Activated CD4-positive, alpha-beta T cell treated with anti-CD3 and anti-CD28 coated beads for 1 hour (primary cell): ENCODE results near the gene SLC19A1.

ENCODE experiments used
- DNase-seq: peaks from one replicate; pipeline ENCODE4 v3.0.0-alpha.2; 2020

Gene SLC19A1

DNA sequence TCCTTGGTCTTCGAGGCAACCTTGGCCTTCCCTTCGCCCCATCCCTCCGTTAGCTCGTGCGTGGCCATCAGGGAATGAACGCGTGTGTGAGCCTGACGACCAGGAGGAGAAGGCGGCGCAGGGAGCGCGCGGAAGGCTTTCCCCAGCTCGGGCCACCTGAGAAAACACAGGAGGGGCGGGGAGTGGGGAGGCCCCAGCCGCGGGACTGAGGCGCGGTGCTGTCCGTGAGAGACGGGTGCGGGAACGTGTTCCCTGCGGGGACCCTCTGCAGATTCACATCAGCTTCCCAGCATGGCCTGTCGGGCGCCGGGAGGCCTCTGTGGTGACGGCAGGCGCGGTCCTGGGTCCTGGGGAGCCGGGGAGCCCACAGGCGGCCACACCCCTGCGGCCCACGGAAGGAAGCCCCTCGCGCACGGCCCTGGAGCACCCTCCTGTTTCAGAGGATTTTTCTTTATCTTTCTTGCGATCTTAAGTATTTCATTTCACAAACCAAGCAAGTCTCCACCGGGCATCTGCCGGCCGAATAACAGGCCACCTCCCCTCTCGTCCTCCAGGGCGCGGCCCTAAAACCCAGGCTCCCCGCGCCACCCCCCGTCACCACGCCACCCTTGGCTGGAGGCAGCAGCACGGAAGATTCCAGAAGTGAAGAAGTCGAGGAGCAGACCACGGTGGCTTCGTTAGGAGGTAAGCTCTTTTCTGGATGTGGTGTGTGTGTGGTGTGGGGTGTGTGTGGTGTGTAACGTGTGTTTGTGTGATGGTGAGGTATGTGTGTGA, 66.3 kb downstream of the SLC19A1 start:
- DNase-seq = no peak

DNA sequence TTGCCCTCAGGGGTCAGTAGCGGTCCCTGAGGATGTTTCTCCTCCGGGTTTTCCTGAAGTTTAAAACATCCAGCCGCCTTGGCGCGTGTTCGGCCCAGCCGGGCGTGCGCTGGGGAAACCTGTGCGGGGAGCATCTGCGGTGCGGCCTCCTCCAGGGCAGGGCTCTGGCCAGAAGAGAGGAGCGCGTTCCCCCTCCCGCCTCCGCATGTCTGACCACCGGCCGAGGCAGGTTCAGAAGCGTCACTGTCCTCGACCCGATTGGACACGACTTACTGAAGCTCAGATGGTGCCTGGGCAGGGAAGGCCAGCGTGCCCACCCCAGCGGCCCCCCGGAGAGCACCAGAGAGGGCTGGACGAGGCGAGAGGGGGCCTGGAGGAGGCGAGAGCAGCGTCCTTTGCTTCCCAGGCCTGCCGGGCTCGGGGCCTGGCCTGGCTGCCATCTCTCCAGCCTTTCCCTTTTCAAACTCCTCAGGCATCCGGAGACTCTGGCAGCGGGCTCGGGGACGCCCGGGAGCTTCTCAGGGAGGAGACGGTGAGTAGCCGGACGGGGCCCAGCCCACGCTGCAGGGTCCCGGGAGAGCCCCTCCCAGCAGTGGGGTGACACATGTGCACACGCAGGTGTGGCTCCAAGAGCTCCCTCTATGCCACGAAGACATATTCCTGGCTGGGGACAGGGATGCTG, 67.1 kb downstream of the SLC19A1 start:
- DNase-seq = no peak

DNA sequence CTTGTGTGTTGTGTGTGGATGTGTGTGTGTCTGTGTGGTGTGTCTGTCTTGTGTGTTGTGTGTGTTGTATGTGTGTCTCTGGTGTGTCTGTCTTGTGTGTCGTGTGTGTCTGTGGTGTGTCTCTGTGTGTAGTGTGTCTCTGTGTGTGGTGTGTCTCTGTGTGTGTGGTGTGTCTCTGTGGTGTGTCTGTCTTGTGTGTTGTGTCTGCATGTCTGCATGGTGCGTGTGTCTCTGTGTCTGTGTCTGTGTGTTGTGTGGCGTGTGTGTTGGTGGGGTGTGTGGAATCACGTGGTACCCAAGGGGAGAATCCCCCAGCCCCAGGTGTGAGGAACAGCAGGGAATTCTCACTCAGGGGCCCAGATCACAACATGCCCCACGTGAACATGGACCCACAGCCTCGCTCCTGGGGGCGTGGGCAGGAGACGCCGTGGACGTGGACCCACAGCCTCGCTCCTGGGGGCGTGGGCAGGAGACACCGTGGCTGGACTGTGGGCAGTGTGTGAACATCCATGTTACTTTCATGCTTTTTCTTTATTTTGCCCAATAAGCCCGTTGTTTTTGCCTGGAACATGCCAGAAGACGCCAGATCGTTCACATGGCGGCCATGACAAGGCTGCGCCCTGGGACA, 67.8 kb downstream of the SLC19A1 start:
- DNase-seq = no peak

DNA sequence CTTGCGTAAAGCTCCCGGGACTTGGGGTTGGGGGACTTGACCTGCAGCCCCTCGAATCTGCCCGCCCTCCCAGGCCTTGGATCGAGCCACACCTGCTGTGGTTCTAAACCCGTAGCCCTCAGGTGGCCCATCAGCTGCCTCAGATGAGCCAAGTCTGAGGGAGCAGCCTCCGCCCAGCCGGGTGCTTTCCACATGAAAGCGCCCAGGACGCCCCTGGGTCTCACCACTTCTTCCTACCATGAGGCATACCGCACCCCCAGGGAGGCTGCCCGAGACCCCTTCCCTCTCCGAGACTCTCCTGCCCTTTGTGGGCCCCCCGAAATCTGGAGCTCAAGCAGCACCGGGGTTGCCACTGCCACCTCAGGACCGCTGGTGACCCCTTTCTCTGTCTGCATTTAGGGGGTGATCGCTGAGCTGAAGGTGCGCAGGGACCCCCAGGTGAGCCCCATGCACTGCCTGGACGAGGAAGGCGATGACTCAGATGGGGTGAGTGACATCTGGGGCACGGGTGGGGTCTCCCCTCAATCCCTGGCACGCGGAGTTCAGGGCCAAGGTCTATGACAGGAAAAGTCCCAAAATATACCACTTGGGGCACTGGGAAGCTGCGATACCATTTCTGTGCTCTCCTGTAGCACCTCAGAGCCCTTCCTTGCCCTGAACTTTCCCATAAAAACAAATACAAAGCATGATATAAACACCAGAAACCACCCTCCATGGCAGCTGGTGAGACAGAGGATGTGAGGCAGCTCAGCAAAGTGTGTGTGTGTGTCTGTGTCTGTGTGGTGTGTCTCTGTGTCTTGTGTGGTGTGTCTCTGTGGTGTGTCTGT, 68.5 kb downstream of the SLC19A1 start:
- DNase-seq = no peak

DNA sequence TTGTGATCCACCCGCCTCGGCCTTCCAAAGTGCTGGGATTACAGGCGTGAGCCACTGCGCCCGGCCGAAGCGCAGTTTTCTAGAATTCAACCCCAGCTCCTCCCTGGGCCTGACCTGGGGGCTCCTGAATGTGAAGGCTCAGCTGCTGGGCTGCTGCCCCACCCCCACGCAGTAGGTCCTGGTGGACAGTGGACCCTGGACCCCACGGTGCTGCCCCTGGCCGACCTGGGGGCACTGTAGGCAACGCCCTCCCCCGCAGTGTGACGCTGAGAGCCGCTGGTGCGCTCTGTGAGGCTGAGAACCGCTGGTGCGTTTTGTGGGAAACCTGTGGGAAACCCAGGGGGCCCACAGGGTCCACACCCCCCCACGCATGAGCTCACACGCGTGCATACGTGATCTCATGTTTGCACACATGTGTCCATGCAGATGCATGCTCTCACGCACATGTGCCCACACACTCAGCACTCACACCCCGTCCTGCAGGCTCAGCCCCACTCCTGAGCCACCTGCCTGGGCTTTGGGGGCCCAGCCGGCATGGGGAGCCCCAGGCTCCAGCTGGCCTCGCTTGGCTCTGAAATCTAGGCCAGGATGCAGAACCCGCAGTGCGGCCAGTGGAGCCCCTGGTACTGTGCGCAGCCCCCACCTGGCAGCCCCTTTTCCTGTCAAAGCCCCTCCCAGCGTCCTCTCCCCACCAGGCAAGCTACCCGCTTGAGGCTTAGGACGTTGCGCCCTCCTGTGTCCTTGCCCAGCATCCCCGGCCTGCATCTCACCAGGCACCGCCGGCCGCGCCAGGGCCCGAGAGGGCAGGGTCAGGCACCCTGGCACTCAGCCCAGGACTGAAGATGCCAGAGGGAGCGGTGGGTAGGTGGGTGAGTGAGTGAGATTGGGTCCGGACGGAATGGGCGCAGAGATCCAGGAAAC, 69.5 kb downstream of the SLC19A1 start:
- DNase-seq = no peak

DNA sequence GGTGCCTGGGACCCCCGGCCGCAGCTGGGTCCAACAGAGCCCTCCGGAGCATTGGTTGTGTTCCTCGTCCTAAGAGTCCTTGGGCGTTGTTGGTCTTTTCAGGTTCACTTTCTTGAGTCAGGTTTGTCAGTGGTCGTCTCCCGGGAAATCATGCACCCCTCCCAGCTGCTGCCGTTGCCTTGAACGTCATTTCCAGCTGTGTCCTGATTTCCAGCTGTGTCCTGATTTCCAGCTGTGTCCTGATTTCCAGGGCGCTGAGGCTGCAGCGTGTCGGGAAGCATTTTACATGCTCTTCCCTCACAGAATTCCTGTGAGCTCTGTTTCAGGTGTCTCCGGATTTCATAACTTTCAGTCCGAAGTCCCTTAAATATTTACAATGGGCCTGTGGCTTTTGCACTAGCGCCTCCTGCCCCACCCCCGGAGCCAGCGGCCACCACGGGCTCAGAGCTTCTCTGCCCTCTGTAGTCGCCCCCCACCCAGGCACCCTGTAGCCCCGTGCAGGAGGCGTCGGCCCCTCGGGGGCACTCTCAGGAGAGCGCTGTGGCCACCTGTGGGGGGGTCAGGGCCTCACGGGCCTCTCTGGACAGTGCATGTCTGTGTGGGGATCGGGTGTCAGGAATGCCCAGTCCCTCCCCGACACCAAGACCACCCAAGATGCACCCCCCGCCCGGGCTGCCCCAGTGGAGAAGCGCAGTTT, 70.6 kb downstream of the SLC19A1 start:
- DNase-seq = no peak

DNA sequence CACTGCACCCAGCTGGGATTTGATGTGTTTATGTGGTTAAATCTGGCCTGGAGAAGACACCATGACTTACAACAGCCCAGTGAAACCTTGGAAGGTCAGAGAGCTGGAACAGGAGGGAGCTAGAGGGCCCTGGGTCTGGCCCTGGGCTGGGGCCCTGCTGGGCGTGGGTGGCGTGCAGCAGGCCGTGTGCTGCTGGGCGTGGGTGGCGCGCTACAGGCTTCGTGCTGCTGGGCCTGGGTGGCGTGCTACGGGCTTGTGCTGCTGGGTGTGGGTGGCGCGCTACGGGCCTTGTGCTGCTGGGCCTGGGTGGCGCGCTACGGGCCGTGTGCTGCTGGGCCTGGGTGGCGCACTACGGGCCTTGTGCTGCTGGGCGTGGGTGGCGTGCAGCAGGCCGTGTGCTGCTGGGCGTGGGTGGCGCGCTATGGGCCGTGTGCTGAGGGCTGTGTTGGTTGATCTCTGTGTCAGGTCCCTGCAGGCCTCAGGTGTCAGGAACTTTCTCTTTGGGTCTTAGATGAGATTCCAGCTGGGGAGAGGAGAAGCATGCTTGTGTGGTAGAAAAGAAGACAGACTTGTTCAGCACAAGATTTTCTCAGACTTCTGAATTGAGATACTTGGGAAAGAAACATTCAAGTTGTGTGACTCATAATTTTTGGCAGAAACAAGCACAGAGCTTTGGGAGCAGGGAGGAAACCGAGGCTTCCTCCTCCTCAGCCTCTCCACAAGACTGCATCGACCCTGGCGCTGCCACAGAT, 71.3 kb downstream of the SLC19A1 start:
- peak; percentile 38 for DNase-seq

DNA sequence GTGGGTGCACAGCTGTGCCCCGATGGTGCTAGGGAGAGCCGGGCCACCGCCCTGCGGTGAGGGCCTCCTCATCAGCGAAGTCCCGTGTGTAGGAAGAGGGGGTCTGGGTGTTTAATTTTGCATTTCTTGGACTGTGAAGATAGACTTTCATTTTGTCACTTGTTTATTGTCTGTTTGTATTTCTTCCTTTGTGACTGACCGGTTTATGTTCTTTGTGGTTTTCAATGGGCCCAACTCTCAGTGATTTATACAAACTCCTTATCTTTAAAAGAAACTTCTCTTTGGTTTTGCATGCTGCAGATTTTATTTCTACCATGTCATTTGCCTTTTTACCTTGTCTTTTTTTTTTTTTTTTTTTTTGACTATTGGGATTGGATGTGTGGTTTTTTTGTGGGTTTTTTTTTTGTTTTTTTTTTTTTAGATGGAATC, 72.1 kb downstream of the SLC19A1 start:
- no peak for DNase-seq

DNA sequence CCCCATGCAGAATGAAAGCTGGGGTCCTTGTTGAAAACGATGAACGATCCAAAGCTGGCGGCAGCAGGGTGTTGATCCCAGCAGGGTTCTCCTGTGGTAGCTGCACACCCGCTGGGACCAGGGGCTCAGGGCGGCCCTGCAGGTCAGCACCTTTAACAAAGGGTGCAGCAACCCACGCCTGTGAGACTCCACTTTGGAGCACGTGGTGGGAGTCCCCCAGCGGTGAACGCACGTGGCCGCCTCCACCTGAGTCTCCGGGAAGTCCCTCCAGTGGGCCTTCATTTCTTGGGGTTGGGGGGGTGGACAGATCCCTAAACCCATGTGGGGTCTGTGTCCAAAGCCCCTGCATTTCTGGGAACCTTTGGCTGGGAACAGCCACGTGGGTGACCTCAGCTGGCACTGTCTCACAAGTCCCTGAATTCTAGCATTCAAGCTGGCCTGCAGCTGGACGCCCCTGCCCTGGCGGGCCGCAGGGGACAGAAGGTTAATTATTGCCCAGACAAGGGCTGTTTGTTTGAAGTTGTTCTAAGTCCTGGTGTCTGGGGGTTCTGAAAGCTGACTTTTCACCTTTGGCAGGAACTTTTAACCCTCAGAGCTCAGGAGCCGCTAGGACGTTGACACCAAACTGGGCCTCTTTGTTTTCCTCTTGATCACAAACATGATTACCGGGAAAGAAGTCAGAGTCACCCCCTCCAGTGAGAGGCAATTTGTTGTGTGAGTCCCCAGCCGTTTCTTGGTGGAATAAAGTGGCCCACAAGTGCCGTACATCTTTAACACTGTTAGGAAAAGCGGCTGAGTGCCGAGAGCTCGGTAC, 72.8 kb downstream of the SLC19A1 start:
- no peak for DNase-seq

DNA sequence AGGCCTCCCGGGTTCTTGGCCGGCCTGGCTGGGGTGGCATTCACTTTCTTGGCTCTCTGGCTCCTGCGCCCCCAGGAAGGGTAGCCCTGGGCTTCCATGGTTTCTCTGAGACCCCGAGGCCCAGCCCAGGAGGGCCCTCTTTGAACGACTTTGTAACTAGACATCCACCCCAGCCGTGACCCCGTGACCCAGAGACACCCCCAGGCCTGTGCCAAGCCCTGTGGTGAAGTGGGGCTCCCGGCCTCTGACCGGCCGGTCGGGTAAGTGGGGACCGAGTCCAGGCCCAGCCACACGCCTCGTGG, 73.3 kb downstream of the SLC19A1 start:
- DNase-seq = no peak

DNA sequence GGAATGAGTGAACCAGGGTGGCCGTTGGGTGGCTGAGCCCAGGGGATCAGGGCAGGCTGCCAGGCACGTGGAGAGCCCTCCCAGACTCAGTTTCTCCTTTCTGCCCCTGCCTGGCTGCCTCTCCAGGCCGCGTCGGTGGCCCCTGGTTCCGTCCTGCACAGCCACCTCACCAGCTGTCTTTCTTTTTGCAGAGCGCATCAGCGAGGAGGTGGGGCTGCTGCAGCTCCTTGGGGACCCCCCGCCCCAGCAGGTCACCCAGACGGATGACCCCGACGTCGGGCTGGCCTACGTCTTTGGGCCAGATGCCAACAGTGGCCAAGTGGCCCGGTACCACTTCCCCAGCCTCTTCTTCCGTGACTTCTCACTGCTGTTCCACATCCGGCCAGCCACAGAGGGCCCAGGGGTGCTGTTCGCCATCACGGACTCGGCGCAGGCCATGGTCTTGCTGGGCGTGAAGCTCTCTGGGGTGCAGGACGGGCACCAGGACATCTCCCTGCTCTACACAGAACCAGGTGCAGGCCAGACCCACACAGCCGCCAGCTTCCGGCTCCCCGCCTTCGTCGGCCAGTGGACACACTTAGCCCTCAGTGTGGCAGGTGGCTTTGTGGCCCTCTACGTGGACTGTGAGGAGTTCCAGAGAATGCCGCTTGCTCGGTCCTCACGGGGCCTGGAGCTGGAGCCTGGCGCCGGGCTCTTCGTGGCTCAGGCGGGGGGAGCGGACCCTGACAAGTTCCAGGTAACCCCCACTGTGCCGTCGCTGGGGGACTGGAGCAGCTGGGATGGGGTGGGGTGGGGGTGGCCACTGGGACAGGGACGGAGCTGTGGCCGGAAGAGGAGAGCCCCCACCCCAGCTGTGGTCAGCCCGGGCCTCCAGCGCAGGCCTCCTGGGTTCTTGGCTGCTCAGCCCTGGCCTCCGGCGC, 73.9 kb downstream of the SLC19A1 start:
- DNase-seq = no peak

DNA sequence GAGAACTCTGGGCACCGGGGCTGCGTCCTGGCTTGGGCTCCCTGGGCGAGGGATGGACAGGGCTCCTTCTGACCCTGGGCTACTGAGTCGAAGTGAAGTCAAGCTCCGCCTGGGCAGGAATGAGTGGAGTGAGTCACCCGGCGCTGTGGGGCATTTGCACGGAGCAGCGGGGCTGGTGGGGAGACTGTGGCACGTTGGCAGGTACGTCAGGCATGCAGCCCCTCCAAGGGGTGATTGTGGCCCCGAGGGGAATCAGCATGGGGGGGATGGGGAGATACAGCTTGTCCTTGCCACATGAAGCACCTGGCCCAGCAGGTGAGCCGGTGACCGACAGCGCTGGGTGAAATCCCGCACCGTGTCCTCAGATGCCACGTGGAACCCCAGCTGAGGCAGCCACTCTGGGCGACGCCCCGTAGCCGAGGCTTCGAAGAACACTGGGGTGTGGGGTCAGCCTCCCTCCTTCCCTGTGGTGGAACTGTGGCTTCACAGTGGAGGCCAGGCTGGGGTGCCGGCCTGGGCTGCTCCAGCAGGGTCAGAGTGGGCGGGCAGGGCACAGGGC, 74.9 kb downstream of the SLC19A1 start:
- DNase-seq = no peak

DNA sequence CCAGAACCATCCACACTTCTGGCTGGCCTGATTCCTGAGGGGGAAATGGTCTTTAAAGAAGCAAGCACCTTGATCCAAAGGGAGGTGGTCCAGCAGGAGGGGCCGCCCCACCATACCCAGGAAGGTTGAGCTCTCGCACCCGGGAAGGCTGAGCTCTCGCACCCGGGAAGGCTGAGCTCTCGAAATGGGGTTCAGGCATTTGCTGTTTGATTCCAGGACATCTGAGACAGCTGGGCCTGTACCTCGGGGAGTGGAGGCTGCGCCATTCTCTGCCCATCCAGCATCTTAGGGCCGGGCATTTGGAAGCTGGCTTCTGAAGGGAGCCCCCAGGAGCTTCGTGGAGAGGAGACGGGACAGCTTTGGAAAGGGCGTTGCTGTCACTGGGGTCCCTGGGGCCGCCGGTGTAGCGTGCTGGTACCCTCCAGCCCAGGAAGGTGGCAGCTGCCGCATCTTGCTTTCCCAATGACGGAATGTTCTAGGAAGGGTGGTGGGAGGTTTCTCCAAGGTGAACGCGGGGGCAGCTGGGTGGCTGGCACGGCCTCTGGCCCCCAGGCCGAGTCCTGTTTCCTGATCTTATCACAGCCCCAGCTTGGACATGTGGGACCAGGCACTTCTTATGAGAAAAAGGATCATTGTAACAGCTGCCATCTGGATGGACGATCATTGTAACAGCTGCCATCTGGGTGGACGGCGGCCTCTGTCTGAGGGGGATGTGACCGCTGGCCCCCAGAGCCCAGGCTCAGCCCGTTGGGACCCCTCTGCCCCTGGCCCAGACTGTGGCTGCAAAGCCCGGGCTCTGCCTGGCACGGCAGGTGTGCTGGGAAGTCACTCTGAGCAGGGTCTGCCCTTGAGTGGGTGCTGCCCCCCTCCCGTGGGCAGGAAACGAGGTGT, 75.7 kb downstream of the SLC19A1 start:
- no peak for DNase-seq

DNA sequence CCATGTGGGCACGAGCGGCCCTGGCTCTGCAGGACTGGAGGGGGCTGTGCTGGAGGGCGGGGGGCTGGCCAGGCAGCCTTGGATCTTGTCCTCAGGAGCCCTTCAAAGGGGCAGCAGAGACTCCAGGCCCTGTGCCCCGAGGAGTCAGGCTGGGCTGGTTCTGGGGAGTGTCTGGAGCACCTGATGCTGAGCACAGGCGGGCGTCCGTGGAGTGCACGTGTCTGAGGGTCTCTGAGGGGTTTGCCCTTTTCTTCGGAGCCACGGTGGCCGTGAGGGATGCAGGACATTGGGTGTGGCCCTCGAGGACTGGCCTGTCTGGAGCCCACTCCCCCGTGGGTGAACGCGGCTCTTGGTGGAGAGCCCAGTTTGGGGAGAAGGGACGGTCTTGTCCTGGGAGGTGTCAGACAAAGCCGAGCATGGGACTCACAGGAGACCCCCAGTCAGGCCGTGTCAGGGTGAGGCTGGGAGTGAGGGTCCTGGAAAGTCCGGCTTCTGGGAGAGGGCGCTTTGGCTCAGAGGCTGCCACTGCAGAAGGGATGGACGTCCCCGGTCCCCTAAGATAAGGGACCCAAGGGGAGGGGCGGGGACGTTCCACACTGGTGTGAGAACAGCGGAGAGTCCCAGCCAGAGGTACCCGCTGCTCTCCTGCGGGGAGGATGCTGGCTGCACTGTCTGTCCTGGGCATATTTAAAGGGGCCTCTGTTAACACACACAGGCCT, 76.5 kb downstream of the SLC19A1 start:
- DNase-seq = no peak

DNA sequence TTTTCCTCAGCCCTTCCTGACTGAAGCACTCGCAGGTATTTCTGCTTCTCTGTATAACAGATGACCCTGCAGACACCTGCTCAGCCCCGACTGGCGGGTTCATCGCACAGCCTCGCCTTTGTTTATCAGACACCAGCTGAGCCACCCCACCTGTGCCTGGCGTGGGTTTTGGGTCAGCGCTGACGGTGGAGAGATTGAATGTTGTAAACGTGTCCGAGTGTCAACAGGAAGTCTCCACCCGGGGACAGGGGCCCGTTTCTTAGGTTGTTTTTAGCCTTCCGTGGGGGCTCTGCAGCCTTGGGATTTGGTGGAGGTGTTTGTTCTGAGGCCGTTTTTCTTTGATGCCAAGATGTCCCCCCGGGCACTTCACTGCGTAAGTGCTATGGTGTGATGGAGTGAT, 77.1 kb downstream of the SLC19A1 start:
- no peak for DNase-seq

DNA sequence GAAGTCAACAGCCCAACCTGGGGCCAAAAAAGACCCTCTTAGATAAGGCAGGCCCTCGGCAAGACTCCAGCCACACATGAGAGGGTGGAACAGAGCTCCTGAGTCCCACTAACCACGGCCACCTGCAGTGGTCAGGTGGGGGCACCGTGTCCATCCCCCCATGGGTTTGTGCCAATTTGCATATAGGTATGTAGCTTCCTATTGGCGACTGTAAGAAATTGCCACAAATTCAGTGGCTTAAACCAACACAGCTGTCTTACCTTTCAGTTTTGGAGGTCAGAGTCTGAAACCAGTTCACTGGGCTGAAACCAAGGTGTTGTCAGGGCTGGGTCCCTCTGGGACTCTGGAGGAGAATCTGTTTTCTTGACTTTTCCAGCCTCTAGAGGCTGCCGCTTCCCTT, 77.9 kb downstream of the SLC19A1 start:
- DNase-seq = no peak

DNA sequence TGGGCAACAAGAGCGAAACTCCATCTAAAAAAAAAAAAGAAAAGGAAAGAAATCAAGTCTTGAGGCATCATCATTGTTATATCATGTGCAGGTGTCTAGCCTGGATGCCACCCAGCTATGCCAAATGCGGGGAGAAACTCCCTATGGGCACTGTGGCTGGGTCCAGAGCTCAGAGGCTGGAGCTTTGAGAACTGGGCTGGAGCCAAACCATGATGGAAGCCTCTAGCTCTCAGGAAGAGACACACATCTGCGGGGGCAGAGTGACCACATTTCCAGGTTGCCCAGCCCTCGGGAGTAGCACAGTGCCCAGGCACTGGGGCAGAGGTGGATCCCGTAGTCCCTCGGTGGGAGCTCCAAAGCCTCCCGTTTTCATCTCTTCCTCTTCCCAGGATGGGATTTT, 78.4 kb downstream of the SLC19A1 start:
- DNase-seq = no peak
